GM21786 (cell line): ENCODE data around the gene KRTAP23-1.

Experiments used
- ATAC-seq: cut with Tn5 transposase; IDR thresholded peaks from one replicate; pipeline ENCODE4 v1.9.1; 2021; ENCODE audit not compliant: unreplicated experiment

Gene KRTAP23-1

GRCh38 chr21:30315701-30316100 lies 32.7 kb downstream of the KRTAP23-1 start:
- no peak for ATAC-seq

GRCh38 chr21:30306884-30307283 lies 41.5 kb downstream of the KRTAP23-1 start:
- ATAC-seq = no peak

GRCh38 chr21:30305136-30305535 lies 43.3 kb downstream of the KRTAP23-1 start:
- no peak for ATAC-seq
